Measurements from ENCODE around the gene SLITRK1. TPM values are rescaled to one million over a fixed set of nuclear protein-coding genes. Genes with fewer than 3 reads are reported as not detected.

Gene SLITRK1
- polyA plus RNA-seq, 1 experiment, result 0.04 TPM

GRCh38 chr13:83879431-83880171, 2.7 kb downstream of the SLITRK1 start:
- DNase-seq (ENCODE audit: low read depth, low spot score), result no peak
- peaks cover 29% of the 10 kb centered on the region for H3K27me3 ChIP-seq (ENCODE audit: control insufficient read depth, insufficient read depth, low read length)
- no peaks in the 10 kb centered on the region; the same call in 1 of the 2 replicates for H3K9me3 ChIP-seq (ENCODE audit: control insufficient read depth, insufficient read depth, low read length)
- TF ChIP-seq CTCF (IDR thresholded peaks at IDR 0.05; ENCODE audit: low read depth, low read length), result no peak
- CTCF ChIA-PET, result no interaction called here
- H3K4me3 ChIP-seq (ENCODE audit: low read depth, low read length), result peak overlapping the region; percentile 63
- POLR2A ChIA-PET, result no interaction called here
- no peak overlapping the region for H3K27ac ChIP-seq (ENCODE audit: low read depth, low read length)

GRCh38 chr13:83878691-83879430, 3.4 kb downstream of the SLITRK1 start:
- CTCF ChIA-PET, result no interaction called here
- peaks cover 29% of the 10 kb centered on the region for H3K27me3 ChIP-seq (ENCODE audit: control insufficient read depth, insufficient read depth, low read length)
- no peak for TF ChIP-seq CTCF (IDR thresholded peaks at IDR 0.05; ENCODE audit: low read depth, low read length)
- H3K4me3 ChIP-seq (ENCODE audit: low read depth, low read length), result peak overlapping the region; percentile 63
- H3K27ac ChIP-seq (ENCODE audit: low read depth, low read length), result no peak overlapping the region
- DNase-seq (ENCODE audit: low read depth, low spot score), result no peak
- POLR2A ChIA-PET, result no interaction called here
- no peaks in the 10 kb centered on the region; the same call in 1 of the 2 replicates for H3K9me3 ChIP-seq (ENCODE audit: control insufficient read depth, insufficient read depth, low read length)

- no peak overlapping the region for H3K4me3 ChIP-seq (ENCODE audit: low read depth, low read length)
- peaks cover 26% of the 10 kb centered on the region for H3K27me3 ChIP-seq (ENCODE audit: control insufficient read depth, insufficient read depth, low read length)
- no peak overlapping the region for H3K27ac ChIP-seq (ENCODE audit: low read depth, low read length)
- no peak for DNase-seq (ENCODE audit: low read depth, low spot score)
- no peak for TF ChIP-seq CTCF (IDR thresholded peaks at IDR 0.05; ENCODE audit: low read depth, low read length)
- no peaks in the 10 kb centered on the region; the same call in 1 of the 2 replicates for H3K9me3 ChIP-seq (ENCODE audit: control insufficient read depth, insufficient read depth, low read length)
- CTCF ChIA-PET, result no interaction called here
- POLR2A ChIA-PET, result no interaction called here
Observed at GRCh38 chr13:83877651-83878355, 4.5 kb downstream of the SLITRK1 start.

GRCh38 chr13:83876546-83876945, 5.7 kb downstream of the SLITRK1 start:
- H3K9me3 ChIP-seq (ENCODE audit: control insufficient read depth, insufficient read depth, low read length), result no peaks in the 10 kb centered on the region; the same call in 1 of the 2 replicates
- CTCF ChIA-PET, result no interaction called here
- POLR2A ChIA-PET, result no interaction called here
- no peak overlapping the region for H3K27ac ChIP-seq (ENCODE audit: low read depth, low read length)
- no peak overlapping the region for H3K4me3 ChIP-seq (ENCODE audit: low read depth, low read length)
- no peak for TF ChIP-seq CTCF (IDR thresholded peaks at IDR 0.05; ENCODE audit: low read depth, low read length)
- H3K27me3 ChIP-seq (ENCODE audit: control insufficient read depth, insufficient read depth, low read length), result peaks cover 23% of the 10 kb centered on the region
- no peak for DNase-seq (ENCODE audit: low read depth, low spot score)

Data from AG04450 (cell line).